IMR-90 (cell line): ENCODE measurements around the gene KLHL29. TPM values are rescaled to one million over a fixed set of nuclear protein-coding genes. Genes with fewer than 3 reads are reported as not detected.

Experiments
- ATAC-seq: fragments of 200-7000 bp; cut with Tn5 transposase; 2 replicates; pipeline ENCODE4 v1.9.1; 2020; ENCODE audit warnings: low read depth, mild to moderate bottlenecking, moderate library complexity
- BruUV-seq: library from RNA; stranded (reverse); fragments of 400-500 nt; replicated peaks from 2 replicates; lab custom pipeline; 2021; lab: Mats Ljungman, UMichigan
- CTCF ChIA-PET: fragments of 300-600 bp; formaldehyde crosslinking; extraction: SDS; loops from one replicate; lab custom pipeline; 2021; ENCODE audit warnings: antibody characterized with exemption; lab: Yijun Ruan, JAX
- POLR2A ChIA-PET: fragments of 300-600 bp; sonication (Branson Sonifier 250); formaldehyde crosslinking; loops from one replicate; lab custom pipeline; 2022; ENCODE audit warnings: antibody characterized with exemption; ENCODE audit not compliant: unreplicated experiment; lab: Charles Lee
- DNase-seq: peaks from one replicate; pipeline ENCODE4 v3.0.0; 2013
- H2AFZ ChIP-seq: replicated peaks from 2 replicates; pipeline ENCODE3; 2013; ENCODE audit warnings: low read length, mild to moderate bottlenecking; ENCODE audit not compliant: poor library complexity
- H2AK5ac ChIP-seq: 2 replicates; pipeline ENCODE4 v1.6.1; 2013; ENCODE audit warnings: low read depth, low read length, inconsistent platforms
- H2AK9ac ChIP-seq: replicated peaks from 2 replicates; pipeline ENCODE3; 2013; ENCODE audit warnings: mild to moderate bottlenecking, low read depth, low read length, moderate library complexity; ENCODE audit not compliant: poor library complexity
- H2BK120ac ChIP-seq: 2 replicates; pipeline ENCODE4 v1.6.1; 2013; ENCODE audit warnings: low read depth, low read length, inconsistent platforms
- H2BK15ac ChIP-seq: 3 replicates; pipeline ENCODE4 v1.6.1; 2013; ENCODE audit warnings: low read depth, low read length, inconsistent platforms
- H2BK20ac ChIP-seq: 2 replicates; pipeline ENCODE4 v1.6.1; 2013; ENCODE audit warnings: low read depth, mild to moderate bottlenecking, inconsistent platforms, low read length, moderate library complexity
- H2BK5ac ChIP-seq: 2 replicates; pipeline ENCODE4 v1.6.1; 2013; ENCODE audit warnings: mild to moderate bottlenecking, low read depth, low read length, inconsistent platforms; ENCODE audit not compliant: poor library complexity, severe bottlenecking
- H3K14ac ChIP-seq: replicated peaks from 2 replicates; pipeline ENCODE4 v1.6.1; 2013; ENCODE audit warnings: low read depth, low read length, inconsistent platforms
- H3K18ac ChIP-seq: 2 replicates; pipeline ENCODE4 v1.6.1; 2013; ENCODE audit warnings: low read depth, low read length, control low read depth
- H3K23ac ChIP-seq: 2 replicates; pipeline ENCODE4 v1.6.1; 2013; ENCODE audit warnings: low read depth, low read length, inconsistent platforms
- H3K27ac ChIP-seq: 2 replicates; pipeline ENCODE4 v1.5.1; 2013; ENCODE audit warnings: mild to moderate bottlenecking, control low read depth, low read length; ENCODE audit not compliant: insufficient read depth
- H3K27me3 ChIP-seq: 2 replicates; pipeline ENCODE4 v1.6.1; 2013; ENCODE audit warnings: low read length; ENCODE audit not compliant: control insufficient read depth, insufficient read depth
- H3K36me3 ChIP-seq: 2 replicates; pipeline ENCODE4 v1.6.1; 2013; ENCODE audit warnings: low read length, mixed read lengths; ENCODE audit not compliant: control insufficient read depth, insufficient read depth
- H3K4ac ChIP-seq: 2 replicates; pipeline ENCODE4 v1.6.1; 2013; ENCODE audit warnings: low read depth, low read length, inconsistent platforms
- H3K4me1 ChIP-seq: 2 replicates; pipeline ENCODE4 v1.6.1; 2013; ENCODE audit warnings: low read length, mixed read lengths; ENCODE audit not compliant: control insufficient read depth, insufficient read depth
- H3K4me2 ChIP-seq: 2 replicates; pipeline ENCODE4 v1.6.1; 2013; ENCODE audit warnings: low read depth, mild to moderate bottlenecking, control low read depth, low read length, moderate library complexity
- H3K4me3 ChIP-seq: 2 replicates; pipeline ENCODE4 v1.5.1; 2013; ENCODE audit warnings: low read depth, mild to moderate bottlenecking, control low read depth, low read length, moderate library complexity; ENCODE audit not compliant: insufficient read depth
- H3K56ac ChIP-seq: 2 replicates; pipeline ENCODE4 v1.6.1; 2013; ENCODE audit warnings: low read length, inconsistent platforms; ENCODE audit not compliant: insufficient read depth; ENCODE audit errors: extremely low read depth
- H3K79me1 ChIP-seq, 2 experiments: 2 replicates each; pipeline ENCODE4 v1.6.1; 2013; ENCODE audit warnings: low read length in 2 of 2, inconsistent platforms in 1 of 2, low read depth in 1 of 2
- H3K9ac ChIP-seq: 2 replicates; pipeline ENCODE4 v1.6.1; 2013; ENCODE audit warnings: low read depth, low read length, control low read depth
- H3K9me1 ChIP-seq: 2 replicates; pipeline ENCODE4 v1.6.1; 2013; ENCODE audit warnings: low read length, inconsistent platforms; ENCODE audit not compliant: insufficient read depth
- H3K9me3 ChIP-seq: 2 replicates; pipeline ENCODE4 v1.6.1; 2013; ENCODE audit warnings: low read length; ENCODE audit not compliant: control insufficient read depth, insufficient read depth
- H4K20me1 ChIP-seq: 2 replicates; pipeline ENCODE4 v1.6.1; 2013; ENCODE audit warnings: low read length, inconsistent platforms; ENCODE audit not compliant: insufficient read depth
- H4K5ac ChIP-seq: 2 replicates; pipeline ENCODE4 v1.6.1; 2013; ENCODE audit warnings: mild to moderate bottlenecking, low read depth, low read length, control low read depth
- H4K8ac ChIP-seq, 2 experiments: 2 replicates each; pipeline ENCODE4 v1.6.1; 2013; ENCODE audit warnings: low read depth in 2 of 2, low read length in 2 of 2, control low read depth in 1 of 2, inconsistent platforms in 1 of 2
- H4K91ac ChIP-seq: 2 replicates; pipeline ENCODE4 v1.6.1; 2013; ENCODE audit warnings: low read depth, low read length, inconsistent platforms; ENCODE audit not compliant: insufficient read depth
- BHLHE40 ChIP-seq: fragments of 150-350 bp; IDR thresholded peaks from 2 replicates; pipeline ENCODE4 v1.6.1; 2016; ENCODE audit warnings: mild to moderate bottlenecking, low read depth, low read length
- CEBPB ChIP-seq: IDR thresholded peaks from 2 replicates; pipeline ENCODE4 v1.6.1; 2012; ENCODE audit warnings: low read depth, low read length, improper control_type of control experiment
- CHD1 ChIP-seq: IDR thresholded peaks from 2 replicates; pipeline ENCODE4 v1.6.1; 2012; ENCODE audit warnings: low read depth, low read length, improper control_type of control experiment
- FOS ChIP-seq: fragments of 150-350 bp; IDR thresholded peaks from 2 replicates; pipeline ENCODE4 v1.6.1; 2016; ENCODE audit warnings: low read depth, low read length
- MAFK ChIP-seq: IDR thresholded peaks from 2 replicates; pipeline ENCODE4 v1.6.1; 2012; ENCODE audit warnings: low read depth, low read length, improper control_type of control experiment
- MAZ ChIP-seq: IDR thresholded peaks from 2 replicates; pipeline ENCODE4 v1.6.1; 2012; ENCODE audit warnings: low read depth, mild to moderate bottlenecking, low read length, improper control_type of control experiment, moderate library complexity, borderline replicate concordance
- MXI1 ChIP-seq: IDR thresholded peaks from 2 replicates; pipeline ENCODE4 v1.6.1; 2012; ENCODE audit warnings: low read depth, mild to moderate bottlenecking, low read length, moderate library complexity, borderline replicate concordance
- NFE2L2 ChIP-seq: fragments of 150-350 bp; IDR thresholded peaks from 2 replicates; pipeline ENCODE4 v1.6.1; 2016; ENCODE audit warnings: low read depth, mild to moderate bottlenecking, low read length
- RAD21 ChIP-seq: IDR thresholded peaks from 2 replicates; pipeline ENCODE4 v1.6.1; 2012; ENCODE audit warnings: low read length, improper control_type of control experiment
- RFX5 ChIP-seq: IDR thresholded peaks from 2 replicates; pipeline ENCODE4 v1.8.0; 2012; ENCODE audit warnings: low read depth, mild to moderate bottlenecking, low read length, moderate library complexity
- SMC3 ChIP-seq: fragments of 150-350 bp; IDR thresholded peaks from 2 replicates; pipeline ENCODE4 v1.6.1; 2016; ENCODE audit warnings: low read depth, mild to moderate bottlenecking, antibody characterized with exemption, low read length, moderate library complexity
- USF2 ChIP-seq: fragments of 150-350 bp; IDR thresholded peaks from 2 replicates; pipeline ENCODE4 v1.6.1; 2017; ENCODE audit warnings: mild to moderate bottlenecking, antibody characterized with exemption, low read length, low read depth
- WGBS, 2 experiments: methylation state at CpG; one replicate each; pipeline versions ENCODE4 v1.1.5 to v1.1.7; 2013; ENCODE audit warnings: missing lambda C conversion rate in 2 of 2; ENCODE audit not compliant: insufficient read length in 1 of 2; ENCODE audit errors: extremely low coverage in 2 of 2; 5-methylcytosine and 5-hydroxymethylcytosine counted together
- dilution Hi-C: fragments of 300-500 bp; cut with HindIII; formaldehyde crosslinking; loops from one replicate; pipeline ENCODE4 v1.14.3; 2018; ENCODE audit warnings: low sequenced_read_pairs; ENCODE audit not compliant: unreplicated experiment
- in situ Hi-C: fragments of 300-500 bp; cut with MboI; formaldehyde crosslinking; loops from 3 replicates; pipeline ENCODE4 v1.14.3; 2019; ENCODE audit warnings: low sequenced_read_pairs, inconsistent platforms, mixed read lengths
- intact Hi-C: fragments of 100-400 bp; cut with micrococcal nuclease; formaldehyde crosslinking; loops from 2 replicates; pipeline ENCODE4 v1.10.0; 2022
- polyA plus RNA-seq, 3 experiments: library from polyadenylated mRNA; depleted of rRNA; stranded (reverse); fragments of >200 nt; gene quantifications; 2 replicates each; pipeline ENCODE4 v1.2.3, GENCODE V29; 2012; ENCODE audit warnings: low replicate concordance in 1 of 3
- total RNA-seq: library from RNA; depleted of rRNA; stranded (reverse); fragments of >200 nt; gene quantifications from 2 replicates; pipeline ENCODE4 v1.2.3, GENCODE V29; 2012
- TF ChIP-seq, protein P1 (sequence below): fragments of 150-350 bp; IDR thresholded peaks from 2 replicates; pipeline ENCODE4 v1.6.1; 2016; ENCODE audit warnings: low read depth, mild to moderate bottlenecking, low read length, moderate library complexity, borderline replicate concordance

KLHL29 gene
- total and polyA plus RNA-seq, 2 of the 4 experiments (the other 2 are of a cell fraction), result 2.0 to 8.0 TPM

GRCh38 chr2:23412556-23413155 is 27.7 kb downstream of the KLHL29 start:
- Histone ChIP-seq H3K56ac (no peak overlapping the region), H3K9me1 (peaks cover 37% of the 10 kb centered on the region), H3K9ac (no peak overlapping the region), H2BK20ac (peak overlapping the region; percentile 94), H4K5ac (peak overlapping the region; percentile 56), H2AK9ac (peak overlapping the region; percentile 69), H3K4ac (peak overlapping the region; percentile 81), H3K4me1 (peaks cover 34% of the 10 kb centered on the region), H2AK5ac (peak overlapping the region; percentile 92), H4K20me1 (peaks cover 12% of the 10 kb centered on the region), H4K91ac (peak overlapping the region; percentile 84), H3K27ac (peak overlapping the region; percentile 83), H3K4me3 (no peak overlapping the region), H2BK15ac (peak overlapping the region; percentile 79; the same call in 2 of the 3 replicates), H2BK120ac (peak overlapping the region; percentile 69), H3K9me3 (no peaks in the 10 kb centered on the region), H2BK5ac (peak overlapping the region; percentile 81), H3K36me3 (0 out of 2 replicates have a peak, but pooled peaks cover 1% of the 10 kb centered on the region), H3K18ac (peak overlapping the region; percentile 78), H3K4me2 (peak overlapping the region; percentile 44; the same call in 1 of the 2 replicates), H3K23ac (peak overlapping the region; percentile 43), H4K8ac (peak overlapping the region in 1 of 2 experiments; percentile 56; a peak in 3 of 4 replicates), H3K27me3 (no peaks in the 10 kb centered on the region), H3K14ac (peak overlapping the region; percentile 34; the same call in 1 of the 2 replicates), H3K79me1 (peaks cover 31 to 64% of the 10 kb centered on the region in 2 experiments), H2AFZ (no peak overlapping the region)
- DNase-seq (peak; percentile 82), ATAC-seq (no peak)
- no TSS peak for BruUV-seq
- POLR2A ChIA-PET, result no interaction called here
- dilution Hi-C loops (no loop called here), intact Hi-C loops (no loop called here), in situ Hi-C loops (no loop called here)
- WGBS, 2 experiments, result 91% methylated on average over 6 of the region's 11 CpGs; no CpG with 5 or more reads in 1 of the 2 experiments
- TF ChIP-seq MXI1 (no peak), RFX5 (no peak), FOS (no peak), SMC3 (no peak), CEBPB (no peak), MAFK (no peak), RAD21 (no peak), MAZ (no peak), NFE2L2 (no peak), CHD1 (no peak), USF2 (no peak), BHLHE40 (no peak)
- TF ChIP-seq, protein P1, sequence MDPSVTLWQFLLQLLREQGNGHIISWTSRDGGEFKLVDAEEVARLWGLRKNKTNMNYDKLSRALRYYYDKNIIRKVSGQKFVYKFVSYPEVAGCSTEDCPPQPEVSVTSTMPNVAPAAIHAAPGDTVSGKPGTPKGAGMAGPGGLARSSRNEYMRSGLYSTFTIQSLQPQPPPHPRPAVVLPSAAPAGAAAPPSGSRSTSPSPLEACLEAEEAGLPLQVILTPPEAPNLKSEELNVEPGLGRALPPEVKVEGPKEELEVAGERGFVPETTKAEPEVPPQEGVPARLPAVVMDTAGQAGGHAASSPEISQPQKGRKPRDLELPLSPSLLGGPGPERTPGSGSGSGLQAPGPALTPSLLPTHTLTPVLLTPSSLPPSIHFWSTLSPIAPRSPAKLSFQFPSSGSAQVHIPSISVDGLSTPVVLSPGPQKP, result no peak
- CTCF ChIA-PET, result no interaction called here
